K562 (cell line): Measurements from ENCODE around the gene TNC. TPM values are rescaled to one million over a fixed set of nuclear protein-coding genes. Genes with fewer than 3 reads are reported as not detected.

ENCODE experiments used
- ATAC-seq: fragments of 200-7000 bp; cut with Tn5 transposase; 3 replicates; pipeline ENCODE4 v1.9.1; 2020; ENCODE audit warnings: moderate library complexity
- BruUV-seq: library from RNA; stranded (reverse); fragments of 400-500 nt; replicated peaks from 2 replicates; lab custom pipeline; 2021; lab: Mats Ljungman, UMichigan
- CTCF ChIA-PET: fragments of 300-600 bp; formaldehyde crosslinking; extraction: SDS; loops from one replicate; lab custom pipeline; 2021; ENCODE audit warnings: low intra/inter-chr PET ratio; lab: Yijun Ruan, JAX
- POLR2A ChIA-PET: fragments of 300-600, 350-650 bp; sonication (Branson Sonifier 250); formaldehyde crosslinking; extraction: SDS; loops from one replicate; lab custom pipeline; 2021; ENCODE audit warnings: antibody characterized with exemption, inconsistent platforms; lab: Yijun Ruan, JAX
- DNase-seq, 4 experiments: peaks; one replicate each; pipeline versions ENCODE4 v3.0.0 to v3.0.0-alpha.2; 2011 to 2018; ENCODE audit warnings: low spot score in 3 of 4, mixed read lengths in 3 of 4; ENCODE audit errors: extremely low read depth in 1 of 4
- FAIRE-seq: peaks from 2 replicates; lab custom pipeline; 2011; peaks lifted over from hg19 to GRCh38; lab: Jason Lieb, UNC
- H2AFZ ChIP-seq: 2 replicates; pipeline ENCODE4 v1.6.0; 2011; ENCODE audit warnings: low read depth, low read length, control low read depth, inconsistent platforms
- H3K27ac ChIP-seq: fragments of 200-600 bp; 3 replicates; pipeline ENCODE4 v1.8.0; 2011; ENCODE audit warnings: low read depth, mild to moderate bottlenecking, control low read depth, inconsistent platforms, low read length, moderate library complexity, mixed read lengths; ENCODE audit errors: extremely low read depth
- H3K27me3 ChIP-seq, 2 experiments: fragments of 300-600 bp in 1 of 2; 2 replicates in 1 of 2; 3 replicates in 1 of 2; pipeline versions ENCODE4 v1.6.0 to v1.8.0; 2011; ENCODE audit warnings: inconsistent platforms in 2 of 2, low read length in 2 of 2, mild to moderate bottlenecking in 1 of 2, mixed read lengths in 1 of 2, moderate library complexity in 1 of 2; ENCODE audit not compliant: control insufficient read depth in 2 of 2, insufficient read depth in 2 of 2
- H3K36me3 ChIP-seq: fragments of 300-600 bp; 3 replicates; pipeline ENCODE4 v1.8.0; 2011; ENCODE audit warnings: mild to moderate bottlenecking, low read length, inconsistent platforms; ENCODE audit not compliant: control insufficient read depth, insufficient read depth
- H3K4me1 ChIP-seq, 2 experiments: fragments of 200-600 bp in 1 of 2; replicated peaks in 1 of 2; 2 replicates in 1 of 2; 3 replicates in 1 of 2; pipeline versions ENCODE4 v1.5.1 to v1.8.0; 2011; ENCODE audit warnings: inconsistent platforms in 2 of 2, low read length in 2 of 2, mild to moderate bottlenecking in 1 of 2, mixed read lengths in 1 of 2, moderate library complexity in 1 of 2; ENCODE audit not compliant: control insufficient read depth in 2 of 2, insufficient read depth in 2 of 2
- H3K4me2 ChIP-seq: 2 replicates; pipeline ENCODE4 v1.6.1; 2011; ENCODE audit warnings: low read length, control low read depth, inconsistent platforms, mixed read lengths; ENCODE audit not compliant: insufficient read depth
- H3K4me3 ChIP-seq: fragments of 200-600 bp; sonication (generic), shearing (Covaris generic); 2 replicates; pipeline ENCODE4 v1.5.1; 2016; ENCODE audit warnings: control low read depth, inconsistent platforms
- H3K79me2 ChIP-seq: fragments of 200-600 bp; 3 replicates; pipeline ENCODE4 v1.8.0; 2011; ENCODE audit warnings: low read length, inconsistent platforms; ENCODE audit not compliant: control insufficient read depth, insufficient read depth
- H3K9ac ChIP-seq, 2 experiments: 2 replicates each; pipeline versions ENCODE4 v1.6.0 to v1.6.1; 2011; ENCODE audit warnings: low read depth in 2 of 2, low read length in 2 of 2, control low read depth in 1 of 2, inconsistent platforms in 1 of 2, mild to moderate bottlenecking in 1 of 2, mixed read lengths in 1 of 2; ENCODE audit not compliant: insufficient read depth in 1 of 2
- H3K9me1 ChIP-seq: one replicate; pipeline ENCODE4 v1.6.0; 2011; ENCODE audit warnings: inconsistent platforms, mild to moderate bottlenecking, low read length, moderate library complexity; ENCODE audit not compliant: control insufficient read depth, insufficient read depth
- H3K9me3 ChIP-seq: replicated peaks from 2 replicates; pipeline ENCODE4 v1.5.1; 2011; ENCODE audit warnings: low read depth, low read length, inconsistent platforms; ENCODE audit not compliant: control insufficient read depth, insufficient read depth
- H4K20me1 ChIP-seq: replicated peaks from 2 replicates; pipeline ENCODE4 v1.6.1; 2011; ENCODE audit warnings: low read length, inconsistent platforms, mixed read lengths; ENCODE audit not compliant: control insufficient read depth, insufficient read depth
- ETS2 ChIP-seq: IDR thresholded peaks from 2 replicates; pipeline ENCODE4 v1.6.1; 2016; ENCODE audit warnings: borderline replicate concordance, missing genetic modification characterization, mild to moderate bottlenecking, moderate library complexity, missing compliant biosample characterization; ENCODE audit not compliant: poor library complexity, severe bottlenecking
- FOXA1 ChIP-seq: fragments of 450-650 bp; IDR thresholded peaks from 2 replicates; pipeline ENCODE4 v1.6.1; 2016; ENCODE audit warnings: mild to moderate bottlenecking, borderline replicate concordance
- HNRNPL ChIP-seq: fragments of 200-400 bp; formaldehyde crosslinking; IDR thresholded peaks from 2 replicates; pipeline ENCODE4 v1.6.1; 2017; ENCODE audit warnings: low read depth, mild to moderate bottlenecking, low read length
- MAFG ChIP-seq: fragments of 450-650 bp; conservative IDR thresholded peaks from 2 replicates; pipeline ENCODE4 v1.6.1; 2016; ENCODE audit warnings: missing genetic modification characterization, missing compliant biosample characterization
- PHF20 ChIP-seq: fragments of 450-650 bp; IDR thresholded peaks from 2 replicates; pipeline ENCODE4 v1.6.1; 2018; ENCODE audit not compliant: partially characterized antibody
- PML ChIP-seq: IDR thresholded peaks from 2 replicates; pipeline ENCODE4 v1.6.1; 2012; ENCODE audit warnings: low read length, inconsistent platforms
- RFX1 ChIP-seq: fragments of 450-650 bp; IDR thresholded peaks from 2 replicates; pipeline ENCODE4 v1.6.1; 2016; ENCODE audit warnings: mild to moderate bottlenecking, moderate library complexity
- YBX1 ChIP-seq: fragments of 450-650 bp; IDR thresholded peaks from 2 replicates; pipeline ENCODE4 v1.7.1; 2016; ENCODE audit warnings: mild to moderate bottlenecking
- ZNF124 ChIP-seq: sonication (generic); formaldehyde crosslinking; IDR thresholded peaks from 2 replicates; pipeline ENCODE4 v1.8.1; 2022; ENCODE audit warnings: missing genetic modification reagents
- ZNF3 ChIP-seq: fragments of 250-450 bp; sonication (Bioruptor Pico); IDR thresholded peaks from 2 replicates; pipeline ENCODE4 v1.5.0; 2021; ENCODE audit warnings: mild to moderate bottlenecking, moderate library complexity
- ZNF511 ChIP-seq: sonication (generic); formaldehyde crosslinking; IDR thresholded peaks from 2 replicates; pipeline ENCODE4 v1.8.0; 2022; ENCODE audit warnings: mild to moderate bottlenecking, missing genetic modification reagents
- ZNF584 ChIP-seq: fragments of 200-800 bp; sonication (Bioruptor generic); IDR thresholded peaks from 2 replicates; pipeline ENCODE4 v1.6.1; 2016; ENCODE audit warnings: low read depth, mild to moderate bottlenecking, missing genetic modification characterization, missing compliant biosample characterization
- ZNF79 ChIP-seq: fragments of 250-450 bp; sonication (Bioruptor Pico); IDR thresholded peaks from 2 replicates; pipeline ENCODE4 v1.4.0; 2020; ENCODE audit warnings: low read depth, mild to moderate bottlenecking, moderate library complexity
- WGBS: fragments of 100-300 bp; shearing (Covaris generic); methylation state at CpG from one replicate; pipeline ENCODE4 v1.1.6; 2016; ENCODE audit warnings: low coverage, mixed read lengths; ENCODE audit not compliant: insufficient coverage; ENCODE audit errors: missing lambda C conversion rate; 5-methylcytosine and 5-hydroxymethylcytosine counted together
- in situ Hi-C: fragments of 300-500 bp; cut with MboI; formaldehyde crosslinking; loops from 4 replicates; pipeline ENCODE4 v1.15.0; 2018; ENCODE audit warnings: inconsistent platforms, mixed read lengths
- intact Hi-C: fragments of 100-400 bp; cut with micrococcal nuclease; formaldehyde crosslinking; loops from 2 replicates; pipeline ENCODE4 v1.14.2; 2022
- polyA plus RNA-seq, 8 experiments: library from polyadenylated mRNA; depleted of rRNA in 4 of 8; stranded (reverse) in 5 of 8; unstranded in 3 of 8; fragments of >200 nt; fragmentation: Nextera tagmentation in 2 of 8; fragmentation: Illumina TruSeq in 1 of 8; extraction: Ambion mirVana in 2 of 8; extraction: Trizol in 1 of 8; gene quantifications; 2 replicates each; pipeline versions ENCODE4 v1.2.1 to v1.2.3, GENCODE V29; 2011 to 2014; ENCODE audit warnings: inconsistent platforms in 1 of 8, missing spikeins in 1 of 8
- total RNA-seq, 7 experiments: library from RNA; depleted of rRNA in 6 of 7; stranded (reverse); fragments of >200 nt in 6 of 7; fragmentation: Illumina TruSeq in 2 of 7; extraction: Trizol in 2 of 7; gene quantifications; 2 replicates each; pipeline versions ENCODE4 v1.2.1 to v1.2.3, GENCODE V29; 2011 to 2021; ENCODE audit warnings: low replicate concordance in 1 of 7
- TF ChIP-seq, protein P1 (sequence below): sonication (generic); formaldehyde crosslinking; IDR thresholded peaks from 2 replicates; pipeline ENCODE4 v1.8.0; 2022; ENCODE audit warnings: missing genetic modification reagents, mild to moderate bottlenecking, moderate library complexity, borderline replicate concordance
- TF ChIP-seq, protein P2 (sequence below), 2 experiments: fragments of 450-650 bp; IDR thresholded peaks; 2 replicates each; pipeline ENCODE4 v1.6.1; 2016

TNC gene
- total and polyA plus RNA-seq, 9 of the 15 experiments (the other 6 are each of a cell fraction or from before 2014, with no cell fraction given), result under 0.01 to 0.29 TPM; not detected in 7

- Histone ChIP-seq H3K79me2 (no peaks in the 10 kb centered on the region), H3K9me1 (no peaks in the 10 kb centered on the region), H3K36me3 (no peaks in the 10 kb centered on the region), H3K4me3 (no peak overlapping the region), H3K4me1 (no peaks in the 10 kb centered on the region), H4K20me1 (no peaks in the 10 kb centered on the region), H3K27me3 (no peaks in the 10 kb centered on the region), H2AFZ (no peak overlapping the region), H3K4me2 (no peak overlapping the region), H3K9ac (no peak overlapping the region), H3K9me3 (no peaks in the 10 kb centered on the region), H3K27ac (no peak overlapping the region)
- ATAC-seq (no peak), DNase-seq (no peak), FAIRE-seq (no peak)
- POLR2A ChIA-PET, result no interaction called here
- CTCF ChIA-PET, result no interaction called here
- in situ Hi-C loops (no loop called here), intact Hi-C loops (no loop called here)
- BruUV-seq, result no TSS peak
- 0% methylated on average over 4 of the region's 4 CpGs for WGBS
- TF ChIP-seq ZNF584 (no peak), ETS2 (no peak)
- TF ChIP-seq, protein P1, sequence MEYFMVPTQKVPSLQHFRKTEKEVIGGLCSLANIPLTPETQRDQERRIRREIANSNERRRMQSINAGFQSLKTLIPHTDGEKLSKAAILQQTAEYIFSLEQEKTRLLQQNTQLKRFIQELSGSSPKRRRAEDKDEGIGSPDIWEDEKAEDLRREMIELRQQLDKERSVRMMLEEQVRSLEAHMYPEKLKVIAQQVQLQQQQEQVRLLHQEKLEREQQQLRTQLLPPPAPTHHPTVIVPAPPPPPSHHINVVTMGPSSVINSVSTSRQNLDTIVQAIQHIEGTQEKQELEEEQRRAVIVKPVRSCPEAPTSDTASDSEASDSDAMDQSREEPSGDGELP (CRISPR knock-in tag), result no peak
These were observed 9.3 kb upstream of the TNC start for GRCh38 chr9:115127191-115127817.

GRCh38 chr9:115126404-115126803 is 8.4 kb upstream of the TNC start:
- H3K36me3 ChIP-seq, result no peaks in the 10 kb centered on the region
- DNase-seq, result no peak
- H2AFZ ChIP-seq, result no peak overlapping the region
- H3K9ac ChIP-seq, result no peak overlapping the region
- no peak for ATAC-seq
- intact Hi-C loops, result no loop called here
- no peaks in the 10 kb centered on the region for H4K20me1 ChIP-seq
- no peaks in the 10 kb centered on the region for H3K9me1 ChIP-seq
- H3K27ac ChIP-seq, result no peak overlapping the region
- H3K79me2 ChIP-seq, result no peaks in the 10 kb centered on the region
- no TSS peak for BruUV-seq
- POLR2A ChIA-PET, result no interaction called here
- H3K4me3 ChIP-seq, result no peak overlapping the region
- in situ Hi-C loops, result no loop called here
- no peaks in the 10 kb centered on the region for H3K9me3 ChIP-seq
- WGBS, result 0% methylated on average over 2 of the region's 2 CpGs
- no peaks in the 10 kb centered on the region for H3K4me1 ChIP-seq
- H3K27me3 ChIP-seq, result no peaks in the 10 kb centered on the region
- no peak for TF ChIP-seq ZNF511 (CRISPR knock-in tag)
- no peak for TF ChIP-seq PHF20
- TF ChIP-seq HNRNPL, result no peak
- TF ChIP-seq, protein P2, sequence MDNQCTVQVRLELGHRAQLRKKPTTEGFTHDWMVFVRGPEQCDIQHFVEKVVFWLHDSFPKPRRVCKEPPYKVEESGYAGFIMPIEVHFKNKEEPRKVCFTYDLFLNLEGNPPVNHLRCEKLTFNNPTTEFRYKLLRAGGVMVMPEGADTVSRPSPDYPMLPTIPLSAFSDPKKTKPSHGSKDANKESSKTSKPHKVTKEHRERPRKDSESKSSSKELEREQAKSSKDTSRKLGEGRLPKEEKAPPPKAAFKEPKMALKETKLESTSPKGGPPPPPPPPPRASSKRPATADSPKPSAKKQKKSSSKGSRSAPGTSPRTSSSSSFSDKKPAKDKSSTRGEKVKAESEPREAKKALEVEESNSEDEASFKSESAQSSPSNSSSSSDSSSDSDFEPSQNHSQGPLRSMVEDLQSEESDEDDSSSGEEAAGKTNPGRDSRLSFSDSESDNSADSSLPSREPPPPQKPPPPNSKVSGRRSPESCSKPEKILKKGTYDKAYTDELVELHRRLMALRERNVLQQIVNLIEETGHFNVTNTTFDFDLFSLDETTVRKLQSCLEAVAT (IDR thresholded peaks at IDR 0.05), result no peak
- no peak for TF ChIP-seq FOXA1
- TF ChIP-seq YBX1, result no peak
- no peak for TF ChIP-seq ZNF3 (CRISPR knock-in tag)
- no peak for TF ChIP-seq ZNF79 (CRISPR knock-in tag)
- no peak for TF ChIP-seq ZNF124 (CRISPR knock-in tag)
- no peak for TF ChIP-seq PML
- TF ChIP-seq RFX1, result no peak
- TF ChIP-seq MAFG (tag), result no peak
- no peak for FAIRE-seq
- CTCF ChIA-PET, result no interaction called here
- no peak overlapping the region for H3K4me2 ChIP-seq
